GM19397 (cell line): ENCODE data around the gene NEDD4.
"Not testable (repeated sequence)": the region's sequence is repeated elsewhere in the genome, so short reads cannot be mapped to it uniquely, and the experiment has no call there.

Experiments
- ATAC-seq: cut with Tn5 transposase; IDR thresholded peaks from one replicate; pipeline ENCODE4 v1.9.1; 2021; ENCODE audit warnings: mild to moderate bottlenecking, moderate library complexity; ENCODE audit not compliant: unreplicated experiment

NEDD4 gene

DNA sequence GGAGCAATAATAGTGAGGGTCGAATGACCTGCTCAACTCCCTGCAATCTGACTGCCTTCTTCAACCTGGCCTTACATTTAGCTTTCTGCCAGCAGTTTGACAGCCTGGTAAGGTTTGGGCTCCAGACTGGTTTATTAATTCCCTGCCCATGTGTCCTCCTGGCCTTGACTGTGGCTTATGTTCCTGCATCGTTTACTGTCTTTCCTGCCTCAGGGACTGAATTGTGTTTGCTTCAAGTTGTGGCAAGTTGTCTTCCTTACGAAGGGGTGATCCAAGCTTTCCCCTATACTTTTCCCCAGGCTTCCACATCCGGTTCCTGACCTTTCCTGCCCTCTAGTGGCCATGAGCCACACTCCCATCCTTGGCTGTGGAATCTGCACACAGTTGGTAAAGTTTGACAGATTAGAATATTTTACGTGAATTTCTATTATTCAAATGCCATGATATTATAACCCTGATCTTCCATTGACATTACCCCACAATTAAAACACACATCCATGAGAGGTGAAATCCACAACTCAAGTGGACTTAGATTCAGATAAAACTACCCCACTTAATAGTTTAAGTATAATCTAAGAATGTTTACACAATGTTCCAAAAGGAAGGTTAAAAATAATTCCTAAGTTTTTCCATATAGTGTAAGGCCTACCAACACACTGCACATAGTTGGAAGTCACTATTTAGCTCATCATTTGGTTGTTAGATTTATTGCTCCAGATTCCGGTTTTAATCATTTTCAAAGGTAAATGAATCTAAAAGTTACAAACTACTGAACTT, 95.7 kb downstream of the NEDD4 start:
- ATAC-seq = no peak

DNA sequence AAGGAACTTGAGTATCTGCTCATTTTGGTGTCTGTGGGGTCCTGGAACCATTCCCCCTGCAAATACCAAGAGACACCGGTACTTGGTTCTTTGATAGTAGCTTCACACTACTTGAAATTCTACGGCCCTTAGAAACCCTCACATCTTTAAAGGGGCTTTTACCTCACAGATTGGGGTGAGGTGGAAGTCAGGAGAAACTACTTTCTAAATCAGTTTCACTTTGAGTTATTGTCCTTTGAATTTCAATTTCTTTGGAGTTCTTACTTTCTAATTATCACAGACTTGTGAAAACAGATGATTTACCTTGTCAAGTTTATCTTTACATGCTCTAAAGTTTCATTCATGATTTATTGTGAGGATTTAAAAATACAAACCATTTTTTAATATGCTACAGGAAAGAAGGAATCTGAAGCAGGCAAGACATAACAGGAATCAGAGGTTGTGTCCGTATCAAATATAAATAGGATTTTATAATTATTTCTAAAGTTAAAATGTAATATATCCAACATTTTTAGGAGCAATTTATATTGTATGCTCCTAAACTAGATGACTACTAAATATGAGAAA, 98.9 kb downstream of the NEDD4 start:
- ATAC-seq = no peak

DNA sequence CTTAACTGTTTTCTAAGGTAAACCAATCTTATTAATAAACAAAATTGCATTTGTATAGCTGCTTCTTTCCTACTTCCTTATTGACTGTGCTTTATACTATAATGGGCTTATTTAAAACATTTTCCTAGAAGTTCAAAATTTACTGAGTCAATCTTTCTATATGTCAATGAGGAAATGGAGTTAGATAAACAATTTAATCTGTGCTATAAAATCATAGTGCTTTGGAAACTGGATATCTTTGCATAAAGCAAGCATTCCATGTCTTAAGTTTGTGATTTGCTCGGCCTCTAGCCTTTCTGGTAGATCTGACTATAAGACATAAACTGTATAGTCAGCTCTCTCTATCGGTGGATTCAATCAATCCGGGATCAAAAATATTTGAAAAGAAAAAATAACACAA, 99.6 kb downstream of the NEDD4 start:
- no peak for ATAC-seq

DNA sequence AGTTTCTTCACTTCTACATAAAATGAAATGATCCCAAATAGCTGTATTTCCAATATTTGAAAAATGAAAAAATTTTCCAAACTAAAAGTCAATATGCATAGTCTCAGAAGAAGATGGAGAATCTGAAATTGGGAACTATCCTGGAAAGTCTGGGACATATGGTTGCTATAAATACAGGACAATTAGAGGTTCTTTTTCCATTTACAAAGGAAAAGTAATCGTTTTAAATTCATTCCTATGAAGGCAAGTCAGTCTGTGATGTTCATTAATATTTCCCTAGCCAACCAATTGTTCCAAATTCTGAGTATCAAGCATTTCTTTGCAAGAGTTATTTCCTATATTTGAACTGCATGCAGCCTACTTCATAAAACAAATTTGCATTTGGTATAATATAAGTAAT, 102.2 kb downstream of the NEDD4 start:
- ATAC-seq = no peak

DNA sequence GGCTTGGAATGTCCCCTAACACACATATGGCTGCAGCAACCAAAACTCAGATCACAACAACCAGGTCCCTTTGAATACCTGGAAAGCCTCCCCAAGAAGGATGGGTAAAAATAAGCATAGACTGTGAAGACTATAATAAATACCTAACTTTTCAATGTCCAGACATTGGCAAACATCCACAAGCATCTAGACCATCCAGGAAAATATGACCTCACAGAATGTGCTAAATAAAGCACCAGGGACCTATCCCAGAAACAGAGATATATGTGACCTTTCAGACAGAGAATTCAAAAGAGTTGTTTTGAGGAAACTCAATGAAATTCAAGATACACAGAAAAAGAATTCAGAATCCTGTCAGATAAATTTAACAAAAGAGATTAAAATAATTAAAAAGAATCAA, 109.2 kb downstream of the NEDD4 start:
- no peak for ATAC-seq

DNA sequence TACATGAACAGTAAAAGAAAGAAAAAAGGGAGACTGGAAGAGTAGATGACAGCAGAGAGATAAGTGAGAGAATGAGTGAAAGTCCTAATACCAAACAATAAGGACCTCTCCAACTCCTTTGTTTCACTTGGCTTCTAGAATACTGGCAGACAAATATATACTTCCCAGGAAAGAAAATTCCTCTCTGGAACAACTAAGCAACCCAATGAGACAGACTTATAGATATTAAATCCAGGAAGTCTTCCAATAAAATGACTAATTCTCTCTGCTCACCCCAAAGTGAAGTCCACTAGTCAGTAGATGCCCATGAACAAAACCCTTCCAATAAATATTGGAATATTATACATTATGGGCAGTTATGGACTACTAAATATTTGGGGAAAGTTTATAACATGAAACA, 114.2 kb downstream of the NEDD4 start:
- ATAC-seq = no peak

DNA sequence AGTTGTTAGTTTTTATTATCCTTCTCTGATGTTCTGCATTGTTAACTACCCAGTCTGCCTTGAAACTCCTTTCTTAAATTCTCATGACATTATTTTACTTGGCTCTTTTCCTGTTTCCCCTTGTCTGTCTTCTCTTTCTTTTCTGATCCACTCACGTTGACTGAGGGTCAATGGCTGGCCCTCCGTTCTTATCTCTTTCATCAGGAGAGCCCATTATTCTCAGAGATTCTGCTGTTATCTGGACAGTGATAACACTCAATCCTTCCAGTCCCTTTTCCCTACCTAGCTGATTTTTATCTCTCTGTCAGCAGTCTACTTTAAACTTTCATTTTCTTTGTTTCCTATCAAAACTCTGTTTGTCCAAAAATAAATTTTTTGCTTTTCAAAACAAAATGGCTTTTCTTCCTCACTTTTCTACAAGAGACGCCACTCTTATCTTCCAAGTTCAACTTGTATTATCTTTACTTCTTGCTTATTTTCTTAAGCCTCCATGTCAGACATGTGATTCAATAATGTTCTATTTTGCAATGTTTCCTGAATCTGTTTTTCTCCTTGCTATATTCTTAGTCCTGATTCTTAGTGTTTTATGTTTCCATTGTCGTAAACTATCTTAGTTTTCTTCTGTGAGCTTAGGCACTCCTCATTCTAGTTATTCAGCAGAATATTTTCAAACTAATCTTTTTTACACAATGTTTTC, 120.2 kb downstream of the NEDD4 start:
- no peak for ATAC-seq

DNA sequence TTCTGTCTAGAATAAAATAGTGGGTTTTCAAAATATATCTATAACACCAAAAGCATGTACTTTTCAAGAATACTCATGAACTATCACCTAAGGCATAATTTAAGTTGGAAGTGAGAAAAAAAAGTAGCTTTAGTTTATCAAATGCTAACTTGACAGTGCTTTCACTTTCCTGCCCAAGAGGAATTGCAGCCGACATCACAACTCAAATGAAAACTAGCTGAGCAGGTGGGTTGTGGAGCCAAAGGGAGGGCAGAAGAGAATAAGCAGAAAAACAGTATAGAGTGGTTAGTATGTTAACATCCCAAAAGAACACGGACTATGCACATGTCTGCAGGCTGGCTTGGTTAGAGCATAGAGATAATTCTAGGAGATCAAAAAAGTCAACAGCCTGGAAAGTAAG, 120.9 kb downstream of the NEDD4 start:
- no peak for ATAC-seq

DNA sequence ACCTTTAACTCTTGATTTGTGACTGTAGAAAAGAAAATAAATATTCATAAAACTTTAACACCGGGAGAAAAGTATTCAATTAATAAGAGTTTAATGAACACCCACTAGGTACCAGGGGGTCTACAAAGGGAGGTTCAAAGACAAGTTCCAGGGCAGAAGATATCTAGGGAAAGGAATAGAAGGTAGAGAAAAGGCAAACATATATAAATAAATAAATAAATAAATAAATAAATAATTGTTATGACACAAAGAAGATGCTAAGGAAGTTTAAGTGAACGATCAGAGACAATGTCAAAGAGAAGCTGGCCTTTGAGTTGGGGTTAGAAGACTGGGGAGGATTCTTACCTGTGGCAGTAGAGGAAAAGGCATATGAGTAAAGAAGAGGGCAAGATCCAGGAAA, 123.8 kb downstream of the NEDD4 start:
- no peak for ATAC-seq

DNA sequence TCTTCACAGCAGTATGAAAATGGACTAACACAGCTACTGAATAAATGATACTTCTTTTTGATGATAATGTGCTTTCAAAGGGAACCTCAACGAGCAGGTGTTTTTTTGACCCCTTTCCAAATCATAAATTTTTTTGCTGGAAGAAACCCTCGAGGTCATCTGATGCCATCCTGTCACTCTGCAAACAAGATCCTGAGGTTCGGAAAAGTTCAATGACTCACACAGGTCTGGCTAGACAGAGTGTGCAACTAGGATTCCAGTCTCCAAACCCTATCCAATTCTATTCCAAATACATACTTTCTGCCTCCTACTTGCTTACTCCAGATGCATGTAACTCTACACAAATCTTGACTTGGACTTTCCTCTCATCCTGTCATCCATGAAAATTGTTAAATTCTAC, 124.7 kb downstream of the NEDD4 start:
- ATAC-seq = no peak

DNA sequence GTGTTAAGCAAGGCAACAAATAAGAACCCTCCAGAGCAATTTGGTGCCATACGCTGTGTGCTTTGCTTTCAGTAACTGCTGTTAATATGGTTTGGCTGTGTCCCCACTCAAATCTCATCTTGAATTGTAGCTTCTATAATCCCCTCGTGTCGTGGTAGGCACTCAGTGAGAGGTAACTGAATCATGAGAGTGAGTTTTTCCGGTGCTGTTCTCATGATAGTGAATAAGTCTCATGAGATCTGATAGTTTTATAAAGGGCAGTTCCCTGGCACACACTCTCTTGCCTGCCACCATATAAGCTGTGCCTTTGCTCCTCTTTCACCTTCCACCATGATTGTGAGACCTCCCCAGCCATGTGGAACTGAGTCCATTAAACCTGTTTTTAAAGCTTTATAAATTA, 125.1 kb downstream of the NEDD4 start:
- not testable (repeated sequence) for ATAC-seq

DNA sequence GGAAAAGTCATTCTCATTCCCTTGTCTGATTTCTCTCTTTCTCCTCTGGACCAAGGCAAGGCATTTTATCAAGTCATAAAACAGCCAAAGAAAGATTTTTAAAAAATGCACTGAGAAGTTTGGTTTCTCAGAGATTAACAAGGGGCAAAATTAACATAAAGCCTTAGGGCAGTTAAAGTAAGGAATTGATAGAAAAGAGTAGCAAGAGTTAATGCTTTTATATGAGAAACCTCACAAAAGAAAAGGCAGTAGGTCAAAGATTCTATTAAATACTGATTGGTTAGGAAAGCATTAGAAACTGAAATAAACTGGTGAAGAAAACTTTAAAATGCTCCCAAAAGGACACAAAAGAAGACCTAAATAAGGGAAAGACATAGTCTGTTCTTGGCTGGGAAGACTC, 129.5 kb downstream of the NEDD4 start:
- ATAC-seq = no peak

DNA sequence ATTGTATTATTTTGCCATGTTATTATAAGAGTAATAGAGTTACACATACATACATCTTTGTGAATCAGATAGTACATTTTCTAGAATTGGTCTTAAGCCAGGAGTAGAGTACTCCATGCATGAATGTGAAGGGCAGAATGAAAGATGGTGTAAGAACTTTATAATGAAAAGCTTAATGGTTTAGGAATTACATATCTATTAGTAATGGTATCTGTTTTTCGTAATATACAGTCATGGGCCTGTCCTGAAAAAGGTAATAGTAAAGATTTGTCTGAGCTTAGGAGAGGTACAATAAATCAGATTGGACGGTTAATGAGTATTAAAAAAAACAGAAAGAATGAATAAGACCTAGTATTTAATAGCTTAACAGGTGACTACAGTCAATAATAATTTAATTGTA, 132.3 kb downstream of the NEDD4 start:
- ATAC-seq = no peak

DNA sequence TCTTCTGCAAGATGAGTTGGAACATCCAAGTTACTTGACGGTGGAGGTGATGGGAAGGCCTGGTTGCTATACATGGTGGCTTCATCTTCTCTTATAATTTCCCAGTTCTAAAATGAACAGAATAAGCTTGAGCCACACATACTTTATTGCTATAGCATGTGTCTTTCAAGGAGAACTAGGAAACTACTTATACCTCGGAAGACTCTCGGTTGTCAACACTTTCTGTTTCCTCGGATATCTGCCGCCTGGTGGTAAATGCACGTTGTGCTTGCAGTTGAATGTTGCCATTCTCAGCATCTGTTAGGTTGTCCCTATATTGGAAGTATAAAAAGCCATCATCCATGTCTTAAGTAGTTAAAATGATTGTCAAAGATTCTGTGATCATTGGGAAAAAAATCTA, 132.9 kb downstream of the NEDD4 start:
- ATAC-seq = no peak

DNA sequence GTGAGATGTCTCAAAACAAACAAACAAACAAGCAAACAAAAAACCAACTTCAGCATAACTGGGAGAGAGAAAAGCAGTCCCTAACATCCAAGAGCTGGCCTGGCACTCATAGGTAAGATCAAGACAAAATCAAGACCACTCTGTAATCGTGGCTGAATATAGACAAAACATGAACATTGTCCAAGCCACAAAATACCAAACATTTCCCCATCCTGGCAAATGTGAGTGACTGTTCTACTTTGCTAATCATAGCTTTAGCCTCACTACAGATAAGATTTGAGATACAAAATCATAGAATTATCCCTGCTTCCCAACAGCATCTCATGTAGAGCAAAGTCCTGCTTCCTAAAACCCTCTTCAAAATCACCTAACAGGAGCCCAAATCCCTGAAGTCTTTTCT, 133.7 kb downstream of the NEDD4 start:
- ATAC-seq = no peak

DNA sequence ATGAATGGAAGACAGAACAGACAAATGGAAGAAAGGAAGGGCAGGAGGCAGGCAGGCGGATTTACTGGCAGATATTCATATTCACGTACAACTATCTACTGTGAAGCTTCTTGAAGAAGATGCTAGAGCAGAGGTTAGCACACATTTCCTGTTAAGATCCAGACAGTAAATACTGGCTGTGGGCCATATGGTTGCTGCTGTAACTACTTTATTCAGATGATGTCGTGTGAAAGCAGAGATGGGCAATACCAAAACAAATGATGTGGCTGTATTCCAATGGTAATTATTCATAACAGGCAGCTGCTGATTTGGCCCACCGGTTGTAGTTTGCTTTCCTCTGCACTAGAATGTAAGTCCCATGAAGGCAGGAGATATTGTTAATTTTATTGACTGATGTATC, 134.8 kb downstream of the NEDD4 start:
- no peak for ATAC-seq

DNA sequence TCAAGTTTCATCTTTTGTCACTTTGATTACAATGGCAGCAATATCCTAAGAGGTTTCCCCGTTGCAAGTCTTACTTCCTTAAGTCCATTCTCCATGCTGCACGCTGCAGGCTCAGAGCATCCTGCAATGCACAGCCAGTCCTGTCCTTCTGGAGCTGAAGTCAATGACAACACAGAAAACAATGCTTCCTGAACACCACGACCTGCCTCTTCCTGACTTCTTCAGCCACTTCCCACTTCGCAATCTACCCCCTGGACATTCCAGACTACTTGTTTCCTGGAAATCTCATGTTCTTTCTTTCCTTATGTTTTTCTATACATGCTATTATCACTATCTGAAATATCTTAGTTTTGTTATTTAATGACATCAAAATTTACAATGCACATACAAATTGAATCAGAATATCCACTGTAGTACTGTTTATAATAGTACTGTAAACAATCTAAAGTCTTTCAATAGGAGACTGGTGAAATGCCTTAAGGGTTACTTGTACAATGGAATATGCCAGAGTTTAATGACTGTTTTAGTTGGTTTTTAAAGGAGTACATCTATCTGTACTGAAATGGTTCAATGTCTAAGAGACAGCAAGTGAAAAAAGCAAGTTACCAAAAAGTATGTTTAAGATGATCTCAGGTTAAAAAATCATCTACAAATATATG, 136.8 kb downstream of the NEDD4 start:
- ATAC-seq = no peak

DNA sequence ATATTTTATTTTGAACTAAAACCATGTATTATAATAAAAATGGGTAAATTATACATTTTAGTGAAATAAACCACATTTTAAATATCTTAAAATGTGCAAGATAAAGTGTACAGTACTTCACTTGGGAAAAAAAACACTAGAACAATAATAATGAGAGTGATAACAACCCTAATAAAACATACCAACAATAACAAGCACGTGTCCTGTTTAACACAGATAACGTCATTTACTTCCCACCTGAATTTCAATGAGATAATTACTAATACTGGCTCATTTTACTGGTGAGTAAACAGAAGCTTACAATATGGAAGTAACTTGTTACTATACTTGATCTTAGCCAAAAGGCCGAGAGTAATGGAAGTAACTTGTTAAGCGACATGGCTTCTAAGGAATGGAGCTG, 140.3 kb downstream of the NEDD4 start:
- ATAC-seq = no peak

DNA sequence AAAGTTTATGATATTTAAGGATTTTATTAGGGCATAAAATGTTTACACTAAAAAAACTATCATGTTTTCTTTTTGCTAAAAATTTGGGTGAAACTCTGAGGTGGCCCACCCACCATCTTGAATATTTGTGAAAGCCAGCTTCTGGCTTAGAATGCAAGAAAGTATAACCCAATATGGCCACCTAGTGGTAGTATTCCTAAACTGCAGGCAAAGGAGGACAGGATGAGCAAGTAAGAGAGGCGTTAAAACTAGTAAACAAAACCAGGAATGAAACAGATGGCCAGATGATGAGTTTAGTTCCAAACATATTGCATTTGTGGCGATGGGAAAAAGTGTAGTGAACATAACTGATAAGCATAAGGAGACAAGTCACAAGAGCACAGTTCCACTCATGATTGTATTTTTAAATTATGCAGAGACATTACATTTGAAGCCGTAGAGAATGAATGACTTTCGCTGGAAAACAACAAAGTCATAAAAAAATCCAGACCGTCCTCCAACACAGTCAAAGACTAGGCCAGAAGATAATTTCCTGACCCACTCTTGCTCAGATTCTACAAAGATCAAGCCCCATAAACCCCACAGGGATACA, 147.2 kb downstream of the NEDD4 start:
- no peak for ATAC-seq

DNA sequence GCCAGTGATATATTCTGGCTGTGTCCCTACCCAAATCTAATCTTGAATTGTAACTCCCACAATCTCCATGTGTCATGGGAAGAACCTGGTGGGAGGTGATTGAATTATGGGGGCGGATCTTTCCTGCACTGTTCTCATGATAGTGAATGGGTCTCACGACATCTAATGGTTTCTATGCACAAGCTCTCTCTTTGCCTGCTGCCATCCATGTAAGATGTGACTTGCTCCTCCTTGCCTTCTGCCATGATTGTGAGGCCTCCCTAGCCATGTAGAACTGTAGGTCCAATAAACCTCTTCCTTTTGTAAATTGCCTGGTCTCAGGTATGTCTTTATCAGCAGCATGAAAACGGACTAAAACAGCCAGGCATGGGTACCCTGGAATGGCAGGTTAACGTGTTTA, 150.5 kb downstream of the NEDD4 start:
- not testable (repeated sequence) for ATAC-seq

DNA sequence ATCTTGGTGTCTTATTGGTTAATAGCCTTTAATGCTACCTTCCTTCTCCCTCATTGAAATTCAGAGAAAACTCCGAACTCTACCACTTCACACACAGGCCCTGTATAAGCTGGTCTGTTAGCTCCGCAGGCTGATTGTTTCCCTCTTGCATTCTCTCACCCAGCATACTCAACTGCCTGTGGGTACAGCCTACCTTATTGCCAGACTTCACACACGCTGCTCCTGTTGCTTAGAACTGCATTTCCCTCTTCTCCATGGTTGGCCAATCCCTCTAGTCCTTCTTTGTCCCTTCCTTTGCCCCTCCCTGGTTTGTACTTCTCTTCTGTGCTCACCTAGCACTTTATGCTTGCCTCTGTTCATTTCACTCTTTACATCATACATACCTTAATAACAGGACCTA, 157.5 kb downstream of the NEDD4 start:
- ATAC-seq = no peak
